T-helper 9 cell (primary cell): ENCODE measurements around the gene PPP1R13B.
"Not testable (repeated sequence)": the region's sequence is repeated elsewhere in the genome, so short reads cannot be mapped to it uniquely, and the experiment has no call there.

ENCODE experiments used
- DNase-seq: peaks from one replicate; pipeline ENCODE4 v3.0.0-alpha.2; 2020
- total RNA-seq, 2 donors: gene quantifications; one replicate each; lab custom pipeline; 2026; lab: John Stamatoyannopoulos, UW

Gene PPP1R13B
- total RNA-seq = 23.2 to 24.0 reads per million in 2 donors

GRCh38 chr14:103847451-103848174, at the start of gene PPP1R13B:
PPP1R13B (minus strand) TSS chr14:103847575; CDS start chr14:103847307, 268 bp downstream.
- DNase-seq = peak; percentile 95

GRCh38 chr14:103896578-103896977, 49.2 kb upstream of the PPP1R13B start:
- no peak for DNase-seq

- no peak for DNase-seq
These were observed 47.3 kb upstream of the PPP1R13B start for GRCh38 chr14:103894723-103895059.

GRCh38 chr14:103894034-103894722, 46.8 kb upstream of the PPP1R13B start:
- DNase-seq = no peak

- DNase-seq = no peak
These were observed 44.9 kb upstream of the PPP1R13B start for GRCh38 chr14:103892247-103892646.

GRCh38 chr14:103891667-103892215, 44.4 kb upstream of the PPP1R13B start:
- DNase-seq = no peak

- no peak for DNase-seq
These were observed 43.7 kb upstream of the PPP1R13B start for GRCh38 chr14:103890821-103891666.

- no peak for DNase-seq
These were observed 42.6 kb upstream of the PPP1R13B start for GRCh38 chr14:103890052-103890371.

- no peak for DNase-seq
These were observed 42.1 kb upstream of the PPP1R13B start for GRCh38 chr14:103889313-103890051.

- not testable (repeated sequence) for DNase-seq
These were observed 41.6 kb upstream of the PPP1R13B start for GRCh38 chr14:103889002-103889312.

- no peak for DNase-seq
These were observed 40.3 kb upstream of the PPP1R13B start for GRCh38 chr14:103887557-103888115.

- no peak for DNase-seq
These were observed 39.8 kb upstream of the PPP1R13B start for GRCh38 chr14:103887170-103887501.

- no peak for DNase-seq
These were observed 39.2 kb upstream of the PPP1R13B start for GRCh38 chr14:103886304-103887169.

- no peak for DNase-seq
These were observed 38.1 kb upstream of the PPP1R13B start for GRCh38 chr14:103885509-103885932.

GRCh38 chr14:103884854-103885253, 37.5 kb upstream of the PPP1R13B start:
- no peak for DNase-seq

GRCh38 chr14:103883263-103883523, 35.8 kb upstream of the PPP1R13B start:
- DNase-seq = no peak

GRCh38 chr14:103882503-103883262, 35.3 kb upstream of the PPP1R13B start:
- DNase-seq = no peak

GRCh38 chr14:103881268-103882201, 34.2 kb upstream of the PPP1R13B start:
- no peak for DNase-seq

- no peak for DNase-seq
These were observed 33.2 kb upstream of the PPP1R13B start for GRCh38 chr14:103880348-103881267.
